HEK293 (cell line): ENCODE data around the gene CDON.

Source experiments
- CTCF ChIA-PET: fragments of 350-600 bp; formaldehyde crosslinking; extraction: SDS; loops from one replicate; lab custom pipeline; 2021; ENCODE audit warnings: antibody characterized with exemption; lab: Yijun Ruan, JAX
- POLR2A ChIA-PET: fragments of 300-600 bp; formaldehyde crosslinking; extraction: SDS; loops from one replicate; lab custom pipeline; 2020; ENCODE audit warnings: antibody characterized with exemption, inconsistent platforms; lab: Yijun Ruan, JAX
- H3K27ac ChIP-seq: fragments of 200-500 bp; sonication (Bioruptor generic); 2 replicates; pipeline ENCODE4 v1.5.1; 2014; ENCODE audit warnings: low read depth, low read length, control low read depth, inconsistent platforms; ENCODE audit errors: extremely low read depth
- H3K36me3 ChIP-seq, 2 experiments: fragments of 200-500 bp in 1 of 2; sonication (Bioruptor generic) in 1 of 2; 1 replicate in 1 of 2; 2 replicates in 1 of 2; pipeline ENCODE4 v1.5.1; 2014 to 2017; ENCODE audit warnings: inconsistent platforms in 2 of 2, low read length in 2 of 2; ENCODE audit not compliant: control insufficient read depth in 2 of 2, insufficient read depth in 1 of 2
- H3K4me1 ChIP-seq: fragments of 200-500 bp; sonication (Bioruptor generic); 2 replicates; pipeline ENCODE4 v1.5.1; 2014; ENCODE audit warnings: mild to moderate bottlenecking, low read length, inconsistent platforms; ENCODE audit not compliant: control insufficient read depth, insufficient read depth
- H3K4me3 ChIP-seq: 2 replicates; pipeline ENCODE4 v1.5.1; 2011; ENCODE audit warnings: low read depth, mild to moderate bottlenecking, control low read depth, low read length, moderate library complexity
- H3K9me3 ChIP-seq: fragments of 200-500 bp; sonication (Bioruptor generic); 2 replicates; pipeline ENCODE4 v1.5.1; 2014; ENCODE audit warnings: low read depth, low read length, inconsistent platforms; ENCODE audit not compliant: control insufficient read depth, insufficient read depth
- EGR2 ChIP-seq: fragments of 450-650 bp; formaldehyde crosslinking; IDR thresholded peaks from 2 replicates; pipeline ENCODE4 v1.5.1; 2016; ENCODE audit warnings: low read depth, missing biosample characterization, missing genetic modification characterization
- GLI4 ChIP-seq: fragments of 450-650 bp; formaldehyde crosslinking; IDR thresholded peaks from 2 replicates; pipeline ENCODE4 v1.5.1; 2016; ENCODE audit warnings: missing biosample characterization, missing genetic modification characterization
- INSM2 ChIP-seq: fragments of 450-650 bp; formaldehyde crosslinking; IDR thresholded peaks from 2 replicates; pipeline ENCODE4 v1.5.1; 2016; ENCODE audit warnings: missing biosample characterization, missing genetic modification characterization
- KLF10 ChIP-seq: fragments of 450-650 bp; IDR thresholded peaks from 2 replicates; pipeline ENCODE4 v1.5.1; 2018; ENCODE audit warnings: missing biosample characterization, mild to moderate bottlenecking, missing genetic modification characterization
- KLF17 ChIP-seq: fragments of 450-650 bp; formaldehyde crosslinking; IDR thresholded peaks from 2 replicates; pipeline ENCODE4 v1.5.1; 2016; ENCODE audit warnings: missing biosample characterization, missing genetic modification characterization
- MZF1 ChIP-seq: fragments of 450-650 bp; formaldehyde crosslinking; IDR thresholded peaks from 2 replicates; pipeline ENCODE4 v1.5.1; 2017; ENCODE audit warnings: missing biosample characterization, missing genetic modification characterization, borderline replicate concordance
- PRDM1 ChIP-seq: fragments of 450-650 bp; formaldehyde crosslinking; IDR thresholded peaks from 2 replicates; pipeline ENCODE4; 2016; ENCODE audit warnings: missing biosample characterization, missing genetic modification characterization
- TSHZ1 ChIP-seq: fragments of 450-650 bp; formaldehyde crosslinking; IDR thresholded peaks from 2 replicates; pipeline ENCODE4 v1.5.1; 2016; ENCODE audit warnings: missing biosample characterization, missing genetic modification characterization, borderline replicate concordance
- ZBTB10 ChIP-seq: fragments of 450-650 bp; formaldehyde crosslinking; IDR thresholded peaks from 2 replicates; pipeline ENCODE4 v1.5.1; 2016; ENCODE audit warnings: missing biosample characterization, missing genetic modification characterization
- ZFHX2 ChIP-seq: fragments of 450-650 bp; formaldehyde crosslinking; conservative IDR thresholded peaks from 2 replicates; pipeline ENCODE4 v1.5.1; 2016; ENCODE audit warnings: missing biosample characterization, missing genetic modification characterization
- ZNF18 ChIP-seq: fragments of 450-650 bp; formaldehyde crosslinking; IDR thresholded peaks from 2 replicates; pipeline ENCODE4 v1.5.1; 2016; ENCODE audit warnings: missing biosample characterization, missing genetic modification characterization
- ZNF211 ChIP-seq: fragments of 450-650 bp; formaldehyde crosslinking; IDR thresholded peaks from 2 replicates; pipeline ENCODE4 v1.5.1; 2016; ENCODE audit warnings: low read depth, missing biosample characterization, missing genetic modification characterization
- ZNF311 ChIP-seq: fragments of 450-650 bp; formaldehyde crosslinking; IDR thresholded peaks from 2 replicates; pipeline ENCODE4 v1.5.1; 2017; ENCODE audit warnings: missing biosample characterization, missing genetic modification characterization, borderline replicate concordance
- ZNF398 ChIP-seq: fragments of 450-650 bp; formaldehyde crosslinking; IDR thresholded peaks from 2 replicates; pipeline ENCODE4 v1.5.1; 2017; ENCODE audit warnings: missing biosample characterization, missing genetic modification characterization
- ZNF473 ChIP-seq: fragments of 450-650 bp; formaldehyde crosslinking; IDR thresholded peaks from 2 replicates; pipeline ENCODE4 v1.5.1; 2017; ENCODE audit warnings: missing biosample characterization, missing genetic modification characterization
- ZNF488 ChIP-seq: fragments of 450-650 bp; formaldehyde crosslinking; IDR thresholded peaks from 2 replicates; pipeline ENCODE4 v1.5.1; 2016; ENCODE audit warnings: missing biosample characterization, missing genetic modification characterization
- ZNF600 ChIP-seq: fragments of 450-650 bp; formaldehyde crosslinking; IDR thresholded peaks from 2 replicates; pipeline ENCODE4 v1.5.1; 2016; ENCODE audit warnings: missing biosample characterization, missing genetic modification characterization
- ZNF704 ChIP-seq: fragments of 450-650 bp; formaldehyde crosslinking; IDR thresholded peaks from 2 replicates; pipeline ENCODE4 v1.5.1; 2016; ENCODE audit warnings: missing biosample characterization, missing genetic modification characterization

The CDON gene

GRCh38 chr11:126011265-126011664 lies 51.4 kb downstream of the CDON start (continued):
- no peak for TF ChIP-seq ZNF488 (tag by site-specific recombination)

- peaks cover 2 to 16% of the 10 kb centered on the region in 2 experiments; a peak in 1 of 3 replicates for H3K36me3 ChIP-seq
- ChIA-PET POLR2A (no interaction called here), CTCF (no interaction called here)
- H3K4me3 ChIP-seq = no peak overlapping the region
- no peaks in the 10 kb centered on the region for H3K9me3 ChIP-seq
- H3K4me1 ChIP-seq = no peaks in the 10 kb centered on the region
- TF ChIP-seq EGR2 (tag by site-specific recombination) (peak; percentile 62), ZNF211 (no peak), ZFHX2 (tag by site-specific recombination) (peak; percentile 68)
- H3K27ac ChIP-seq = no peak overlapping the region
Measured at GRCh38 chr11:126008956-126009355, 53.7 kb downstream of the CDON start.

- no peak overlapping the region for H3K27ac ChIP-seq
- ChIA-PET CTCF (no interaction called here), POLR2A (no interaction called here)
- H3K4me1 ChIP-seq = no peaks in the 10 kb centered on the region
- peaks cover 14 to 28% of the 10 kb centered on the region in 2 experiments; a peak in 2 of 3 replicates for H3K36me3 ChIP-seq
- no peak overlapping the region for H3K4me3 ChIP-seq
- no peaks in the 10 kb centered on the region for H3K9me3 ChIP-seq
- TF ChIP-seq ZBTB10 (tag by site-specific recombination) = no peak
- TF ChIP-seq ZNF18 (tag by site-specific recombination) = peak; percentile 84
- TF ChIP-seq MZF1 (tag by site-specific recombination) = no peak
- TF ChIP-seq ZNF600 (tag by site-specific recombination) = peak; percentile 75
- no peak for TF ChIP-seq ZNF473 (tag by site-specific recombination)
- no peak for TF ChIP-seq ZNF398 (tag by site-specific recombination)
- no peak for TF ChIP-seq KLF10 (tag by site-specific recombination)
- TF ChIP-seq ZNF704 = no peak
- no peak for TF ChIP-seq GLI4 (tag by site-specific recombination)
- no peak for TF ChIP-seq ZNF311
- 0 out of 2 replicates have a peak, but pooled peaks have one; percentile 28 for TF ChIP-seq TSHZ1 (tag by site-specific recombination)
- peak; percentile 54; the same call in 1 of the 2 replicates for TF ChIP-seq INSM2 (tag by site-specific recombination)
- TF ChIP-seq KLF17 (tag by site-specific recombination) = 0 out of 2 replicates have a peak, but pooled peaks have one; percentile 27
- peak; percentile 77 for TF ChIP-seq PRDM1 (tag by site-specific recombination)
Measured at GRCh38 chr11:126007238-126007637, 55.4 kb downstream of the CDON start.
